Measurements from ENCODE around the gene TNFRSF12A.

The TNFRSF12A gene

DNA sequence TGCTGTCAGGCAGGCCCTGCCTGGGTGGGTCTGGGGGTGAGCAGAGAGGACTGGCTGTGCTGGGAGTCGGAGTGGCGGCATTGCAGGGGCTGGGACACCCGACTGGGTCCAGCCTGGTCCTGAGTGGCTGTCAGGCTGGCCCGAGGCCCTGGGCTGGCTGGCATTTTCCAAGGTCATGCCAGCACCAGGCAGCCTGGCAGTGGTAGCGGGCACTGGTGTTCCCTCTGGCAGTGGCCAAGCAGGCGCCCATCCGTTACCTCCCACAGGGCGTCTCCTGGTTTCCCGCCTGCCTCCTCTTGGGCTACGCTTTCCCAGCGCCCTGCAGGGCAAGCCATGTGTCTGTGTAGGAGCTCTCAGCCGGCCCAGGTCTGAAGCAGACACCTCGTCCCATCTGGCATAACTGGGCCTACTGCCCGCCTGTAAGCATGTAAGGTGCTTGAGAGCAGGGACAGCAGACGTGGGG is 34.2 kb upstream of the TNFRSF12A start:
- in situ Hi-C loops (cut with HindIII; ENCODE audit: low sequenced_read_pairs) = no loop called here

DNA sequence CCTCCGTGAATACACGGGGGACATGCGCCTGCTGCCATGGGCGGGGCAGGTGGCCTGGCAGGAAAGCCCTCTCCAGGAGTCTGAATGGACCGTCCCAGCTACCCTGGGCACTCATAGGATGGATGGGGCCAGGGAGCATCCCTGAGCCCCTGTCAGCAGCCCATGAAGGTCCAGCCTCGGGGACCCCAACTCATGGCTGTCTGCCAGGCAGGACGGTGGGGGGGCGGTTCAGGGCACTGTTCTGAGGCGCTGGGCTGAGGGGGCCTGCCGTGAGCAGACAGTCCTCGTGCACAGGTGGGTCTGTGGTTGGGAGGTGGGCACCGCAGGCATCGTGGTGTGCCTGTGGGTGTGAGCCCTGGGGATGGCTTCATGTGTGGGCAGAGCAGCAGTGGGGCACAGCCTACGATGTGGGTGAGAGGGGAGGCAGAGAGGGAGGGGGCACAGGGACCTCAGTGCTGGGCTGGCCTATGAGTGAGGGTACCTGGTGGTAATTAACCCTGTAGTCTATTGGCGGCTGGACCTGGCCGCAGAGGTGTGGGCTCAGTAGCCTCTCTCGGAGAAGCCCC is 33.5 kb upstream of the TNFRSF12A start:
- in situ Hi-C loops (cut with HindIII; ENCODE audit: low sequenced_read_pairs) = no loop called here

DNA sequence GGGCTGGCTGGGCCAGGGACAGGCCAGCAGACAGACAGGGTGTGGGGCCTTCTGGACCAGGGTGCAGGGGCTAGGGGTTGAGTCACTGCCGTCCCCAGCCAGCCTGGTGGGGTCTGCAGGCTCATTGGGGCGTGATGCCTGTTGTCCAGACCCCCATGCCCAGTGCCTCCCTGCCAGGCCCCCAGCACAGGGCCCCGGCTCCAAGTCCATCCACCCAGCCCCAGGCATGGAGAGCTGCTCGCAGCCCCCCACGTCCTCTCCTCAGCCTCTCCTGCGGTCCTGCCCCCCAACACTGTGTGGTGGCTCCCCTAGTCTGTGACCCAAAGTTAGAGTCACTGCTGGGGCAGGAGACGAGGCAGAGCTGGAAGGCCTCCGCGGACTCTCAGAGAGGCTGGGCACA is 32.9 kb upstream of the TNFRSF12A start:
- in situ Hi-C loops (cut with HindIII; ENCODE audit: low sequenced_read_pairs) = no loop called here

DNA sequence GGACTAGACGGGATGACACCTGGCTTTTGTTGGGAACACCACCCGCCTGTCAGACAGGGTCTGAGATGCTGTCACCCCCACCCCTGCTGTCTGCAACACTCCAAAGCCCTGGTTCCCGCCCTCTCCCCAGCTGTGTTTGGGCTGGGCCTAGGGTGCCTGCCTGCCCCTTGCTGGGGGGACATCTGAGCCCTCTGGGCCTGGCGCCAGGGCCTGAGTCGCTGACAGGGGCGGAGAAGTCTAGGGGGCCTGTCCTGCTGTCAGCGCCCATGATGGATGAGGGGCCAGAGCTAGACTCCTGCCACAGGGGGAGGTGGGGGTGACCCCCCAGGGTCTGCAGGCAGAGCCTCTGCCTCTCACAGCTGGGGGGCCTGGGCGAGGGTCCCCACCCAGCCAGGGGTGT is 32.3 kb upstream of the TNFRSF12A start:
- in situ Hi-C loops (cut with HindIII; ENCODE audit: low sequenced_read_pairs) = no loop called here

DNA sequence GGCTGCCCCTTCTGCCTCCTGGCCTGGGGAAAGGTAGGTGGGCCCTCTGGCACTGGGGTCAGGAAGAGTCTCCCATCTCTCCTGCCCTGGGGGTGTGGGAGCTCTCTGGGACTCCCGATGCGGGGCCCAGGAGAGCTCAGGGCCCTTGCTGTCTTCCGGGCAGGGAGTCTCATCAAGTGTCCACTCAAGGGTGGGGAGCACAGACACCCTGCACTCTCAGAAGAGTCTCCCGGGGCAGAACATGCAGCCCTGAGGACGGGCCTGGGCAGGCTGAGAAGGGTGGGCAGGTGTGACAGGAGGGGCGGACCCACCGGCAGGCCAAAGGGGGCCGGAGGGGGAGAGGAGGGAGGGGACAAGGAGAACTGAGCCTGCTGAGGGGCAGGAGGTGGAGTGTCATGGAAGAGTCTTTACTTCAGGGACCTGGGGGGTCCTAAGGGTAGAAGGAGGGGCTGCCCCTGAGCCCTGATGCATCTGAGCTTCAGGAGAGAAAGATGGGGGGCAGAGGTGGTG is 31.5 kb upstream of the TNFRSF12A start:
- in situ Hi-C loops (cut with HindIII; ENCODE audit: low sequenced_read_pairs) = no loop called here

DNA sequence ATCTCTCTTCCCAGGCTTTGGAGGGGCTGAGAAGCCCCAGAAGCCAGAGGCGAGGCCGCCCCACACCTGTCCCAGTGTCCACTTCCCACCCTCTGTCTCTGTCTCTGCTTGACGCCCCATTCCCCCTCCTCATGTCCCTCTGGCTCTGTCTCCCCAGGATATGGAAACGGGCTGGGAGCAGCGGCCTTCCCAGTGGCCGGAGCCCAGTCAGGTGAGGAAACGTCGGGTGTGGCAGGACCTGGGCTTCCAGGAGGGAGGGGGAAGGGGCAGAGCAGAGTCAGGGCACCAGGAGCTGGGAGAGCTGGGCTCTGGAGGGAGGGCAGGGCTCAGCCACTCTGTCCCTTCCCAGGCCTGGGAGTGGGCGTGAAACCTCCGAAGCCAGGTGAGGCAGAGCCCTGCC is 29.3 kb upstream of the TNFRSF12A start:
- in situ Hi-C loops (cut with HindIII; ENCODE audit: low sequenced_read_pairs) = no loop called here

DNA sequence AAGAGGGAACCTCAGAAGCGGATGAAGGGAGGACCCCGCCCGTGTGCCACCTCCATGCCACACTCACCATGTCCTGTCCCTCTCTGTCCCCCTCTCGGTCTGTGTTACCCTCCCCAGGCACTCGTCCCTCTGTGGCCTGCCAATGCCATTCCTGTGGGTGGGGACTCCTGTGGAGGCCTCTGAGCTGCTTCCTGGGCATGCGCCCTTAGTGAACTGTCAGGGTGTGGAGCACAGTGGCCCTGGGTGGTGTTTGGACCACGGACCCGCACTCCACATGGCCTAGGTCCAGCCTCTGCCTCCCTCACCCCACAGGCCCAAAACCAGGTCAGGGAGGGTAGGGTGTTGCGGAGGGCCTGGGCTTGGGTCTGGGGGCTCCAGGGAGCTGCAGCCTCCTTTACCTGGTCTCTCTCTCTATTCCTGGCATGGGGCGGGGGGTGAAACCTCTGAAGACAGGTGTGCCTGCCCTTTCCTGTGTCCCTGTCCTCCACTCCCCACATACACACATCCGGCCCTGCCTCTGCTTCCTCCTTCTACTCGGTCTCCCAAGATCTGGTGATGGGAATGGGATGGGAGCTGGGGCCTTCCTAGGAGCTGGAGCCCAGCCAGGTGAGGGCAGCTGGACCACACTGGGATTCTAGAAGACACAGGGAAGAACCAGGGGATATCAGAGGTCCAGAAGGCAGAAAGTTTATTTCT is 28.5 kb upstream of the TNFRSF12A start:
- in situ Hi-C loops (cut with HindIII; ENCODE audit: low sequenced_read_pairs) = no loop called here

DNA sequence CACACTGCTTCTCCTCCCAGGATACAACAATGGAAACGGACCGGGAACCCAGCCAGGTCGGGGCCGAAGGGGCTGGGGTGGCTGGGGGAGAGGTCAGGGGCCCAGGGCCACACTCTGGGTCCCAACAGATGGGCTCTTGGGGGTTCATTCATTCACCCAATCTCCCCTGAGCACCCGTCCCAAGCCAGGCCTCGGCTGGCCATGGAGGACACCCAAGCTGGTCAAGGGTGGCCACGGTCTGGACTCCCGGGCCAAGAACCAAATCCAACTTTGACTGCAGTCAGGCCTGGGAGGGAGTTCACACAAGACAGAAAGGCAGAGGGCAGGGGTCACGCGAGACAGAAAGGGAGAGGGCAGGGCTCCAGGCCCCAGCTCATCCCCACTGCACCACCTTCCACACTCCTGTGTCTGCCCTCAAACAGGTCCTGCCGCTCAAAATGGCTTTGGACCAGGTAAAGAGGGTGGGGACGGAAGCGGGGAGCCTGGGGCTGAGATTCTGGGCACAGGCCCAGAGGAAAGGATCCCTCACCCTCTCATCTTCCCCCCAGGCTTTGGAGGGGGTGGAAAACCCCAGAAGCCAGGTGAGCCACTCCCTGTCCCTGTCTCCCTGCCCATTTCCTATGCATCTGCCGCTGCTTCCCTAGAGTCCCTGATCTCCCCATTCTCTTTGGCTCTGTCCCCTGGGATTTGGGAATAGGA is 27.6 kb upstream of the TNFRSF12A start:
- in situ Hi-C loops (cut with HindIII; ENCODE audit: low sequenced_read_pairs) = no loop called here

DNA sequence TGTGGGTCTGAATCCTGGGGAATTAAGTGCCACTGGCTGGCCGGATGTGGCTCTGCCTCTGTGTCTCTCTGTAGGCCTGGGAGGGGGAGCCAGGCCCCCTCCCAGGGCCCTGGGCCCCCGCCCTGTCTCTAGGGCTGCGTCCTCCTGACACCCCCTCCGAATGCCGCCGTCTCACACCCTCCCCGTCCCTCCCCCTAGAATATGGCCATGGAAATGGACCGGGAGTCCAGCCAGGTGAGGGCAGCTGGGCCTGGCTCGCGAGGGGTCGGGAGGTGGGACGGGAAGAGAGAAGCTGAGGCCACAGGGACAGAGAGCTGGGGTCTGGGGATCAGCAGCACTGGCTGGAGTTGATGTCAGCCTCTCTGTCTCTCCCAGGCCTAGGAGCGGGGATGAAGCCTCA is 23.9 kb upstream of the TNFRSF12A start:
- in situ Hi-C loops (cut with HindIII; ENCODE audit: low sequenced_read_pairs) = no loop called here

DNA sequence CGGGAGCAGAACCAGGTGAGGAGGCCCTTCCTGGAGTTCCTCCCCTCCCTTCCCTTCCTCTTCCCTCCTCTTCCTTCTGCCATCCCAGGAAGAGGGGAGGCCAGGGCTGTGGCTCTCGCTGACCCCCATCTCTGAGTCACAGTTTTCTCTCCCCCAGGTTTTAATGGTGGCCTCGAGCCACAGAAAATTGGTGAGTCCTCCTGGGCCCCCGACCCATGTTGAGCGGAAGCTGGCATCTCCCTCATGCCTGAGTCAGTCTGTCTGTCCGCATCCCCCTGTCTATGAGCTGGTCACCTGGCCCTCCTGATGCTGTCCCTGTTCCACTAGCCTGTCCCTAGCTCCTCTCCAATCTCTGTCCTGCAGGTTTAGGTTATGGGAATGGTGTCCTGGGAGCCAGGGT is 20.2 kb upstream of the TNFRSF12A start:
- in situ Hi-C loops (cut with HindIII; ENCODE audit: low sequenced_read_pairs) = no loop called here

DNA sequence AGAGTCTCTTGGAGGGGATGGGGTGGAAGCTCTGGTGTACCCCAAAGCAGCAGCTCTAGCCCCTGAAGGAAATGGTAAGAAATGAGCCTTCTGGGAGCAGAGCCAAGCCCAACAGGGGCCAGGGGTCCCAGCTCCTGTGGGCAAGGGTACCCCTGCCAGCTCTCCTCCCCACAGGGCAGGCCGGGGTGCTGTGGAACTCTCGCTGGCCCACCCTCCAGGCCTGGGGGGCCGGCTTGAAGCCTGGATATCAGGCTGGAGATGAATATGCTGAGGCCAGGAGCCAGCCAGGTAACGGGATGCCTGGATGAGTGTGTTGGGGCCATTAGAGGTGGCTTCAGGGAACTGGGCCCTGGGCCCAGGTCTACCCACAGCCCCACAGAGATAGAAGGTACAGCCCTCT is 19.6 kb upstream of the TNFRSF12A start:
- in situ Hi-C loops (cut with HindIII; ENCODE audit: low sequenced_read_pairs) = no loop called here

DNA sequence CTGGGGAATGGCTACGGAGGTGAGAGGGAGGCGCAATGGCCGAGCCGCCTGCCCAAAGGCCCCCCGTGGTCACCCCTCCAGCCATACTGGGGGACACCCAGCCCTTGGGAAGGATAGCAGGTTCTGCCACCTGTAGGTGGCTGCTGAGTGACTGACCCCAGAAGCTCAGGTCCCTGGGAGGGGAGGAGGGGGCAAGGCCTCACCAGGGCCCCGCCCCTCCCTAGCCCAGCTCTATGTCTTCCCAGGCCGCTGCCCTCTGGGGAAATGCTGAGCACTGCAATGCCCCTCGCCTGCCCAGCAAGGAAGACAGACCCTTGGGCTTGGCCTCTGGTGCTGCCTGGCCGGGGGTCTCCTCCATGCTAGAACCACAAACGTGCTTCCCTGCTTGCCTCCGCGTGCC is 18.9 kb upstream of the TNFRSF12A start:
- in situ Hi-C loops (cut with HindIII; ENCODE audit: low sequenced_read_pairs) = no loop called here

DNA sequence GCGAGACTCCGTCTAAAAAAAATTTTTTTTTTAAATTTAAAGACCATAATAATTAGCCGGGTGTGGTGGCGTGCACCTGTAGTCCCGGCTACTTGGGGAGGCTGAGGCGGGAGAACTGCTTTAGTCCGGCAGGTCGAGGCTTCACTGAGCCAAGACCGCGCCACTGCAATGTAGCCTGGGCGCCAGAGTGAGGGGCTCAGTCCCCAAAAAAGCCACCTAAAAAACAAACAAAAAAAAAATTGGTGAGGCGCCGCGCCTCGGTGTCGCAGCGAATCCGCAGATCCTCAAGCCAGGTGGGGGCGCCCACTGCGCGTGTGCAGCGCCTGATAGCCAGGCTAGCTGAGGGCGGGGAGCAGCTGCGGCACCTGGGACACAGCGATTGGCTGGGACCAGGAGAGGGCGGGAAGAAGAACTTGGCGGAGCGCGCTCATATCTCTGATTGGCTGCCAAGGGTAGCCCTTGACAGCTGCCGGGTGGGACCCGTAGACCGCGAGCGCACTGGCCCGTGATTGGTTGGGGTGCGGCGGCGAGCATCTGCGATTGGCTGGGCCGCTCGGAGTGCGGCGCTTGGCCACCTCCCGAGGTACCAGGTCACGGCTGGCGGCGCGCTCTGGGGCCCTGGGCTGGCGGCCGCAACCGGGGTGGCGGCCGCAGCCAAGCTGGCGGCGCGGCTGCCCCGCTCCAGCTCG is 16.4 kb upstream of the TNFRSF12A start:
- in situ Hi-C loops (cut with HindIII; ENCODE audit: low sequenced_read_pairs) = no loop called here

DNA sequence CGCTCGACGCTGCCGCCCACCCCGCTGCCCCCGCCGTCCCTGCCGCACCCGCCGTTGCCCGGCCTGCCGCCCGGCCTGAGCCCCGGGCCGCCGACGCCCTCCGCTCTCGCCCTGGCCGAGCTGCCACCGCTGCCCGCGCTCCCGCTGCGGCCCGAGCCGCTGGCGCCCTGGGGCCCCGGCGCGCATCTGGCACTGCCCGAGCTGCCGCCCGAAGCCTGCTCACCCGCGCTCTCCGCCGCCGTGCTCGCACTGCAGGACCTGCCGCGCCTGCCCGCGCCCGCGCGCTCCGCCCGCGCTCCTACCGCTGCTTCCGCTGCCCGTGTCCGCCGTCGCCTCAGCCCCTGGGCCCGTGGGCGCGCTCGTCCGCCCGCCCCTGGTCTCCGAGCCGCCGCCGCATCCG is 15.8 kb upstream of the TNFRSF12A start:
- in situ Hi-C loops (cut with HindIII; ENCODE audit: low sequenced_read_pairs) = no loop called here

DNA sequence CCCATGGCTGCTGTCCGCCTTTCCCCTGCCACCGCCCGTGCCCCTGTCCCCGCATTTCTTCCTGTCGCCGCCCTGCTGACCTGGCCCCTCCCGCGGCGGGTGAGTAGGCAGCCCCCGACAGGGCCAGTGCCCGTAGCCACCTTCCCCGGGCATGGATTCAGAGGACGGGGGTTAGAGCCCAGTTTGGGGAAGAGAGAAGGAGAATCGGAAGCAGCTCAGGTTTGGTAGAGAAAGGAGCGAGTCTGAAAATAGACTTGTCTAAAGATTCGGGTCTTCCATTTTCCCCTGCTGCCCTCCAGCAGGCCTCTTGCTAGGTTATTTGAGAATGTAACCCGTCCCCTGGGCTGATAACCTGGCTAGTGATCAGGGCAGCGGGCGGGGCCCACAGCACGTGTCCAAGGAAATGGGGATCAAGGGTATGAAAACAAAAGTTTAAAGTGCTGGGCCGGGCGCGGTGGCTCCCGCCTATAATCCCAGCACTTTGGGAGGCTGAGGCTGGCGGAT is 15.3 kb upstream of the TNFRSF12A start:
- in situ Hi-C loops (cut with HindIII; ENCODE audit: low sequenced_read_pairs) = no loop called here

DNA sequence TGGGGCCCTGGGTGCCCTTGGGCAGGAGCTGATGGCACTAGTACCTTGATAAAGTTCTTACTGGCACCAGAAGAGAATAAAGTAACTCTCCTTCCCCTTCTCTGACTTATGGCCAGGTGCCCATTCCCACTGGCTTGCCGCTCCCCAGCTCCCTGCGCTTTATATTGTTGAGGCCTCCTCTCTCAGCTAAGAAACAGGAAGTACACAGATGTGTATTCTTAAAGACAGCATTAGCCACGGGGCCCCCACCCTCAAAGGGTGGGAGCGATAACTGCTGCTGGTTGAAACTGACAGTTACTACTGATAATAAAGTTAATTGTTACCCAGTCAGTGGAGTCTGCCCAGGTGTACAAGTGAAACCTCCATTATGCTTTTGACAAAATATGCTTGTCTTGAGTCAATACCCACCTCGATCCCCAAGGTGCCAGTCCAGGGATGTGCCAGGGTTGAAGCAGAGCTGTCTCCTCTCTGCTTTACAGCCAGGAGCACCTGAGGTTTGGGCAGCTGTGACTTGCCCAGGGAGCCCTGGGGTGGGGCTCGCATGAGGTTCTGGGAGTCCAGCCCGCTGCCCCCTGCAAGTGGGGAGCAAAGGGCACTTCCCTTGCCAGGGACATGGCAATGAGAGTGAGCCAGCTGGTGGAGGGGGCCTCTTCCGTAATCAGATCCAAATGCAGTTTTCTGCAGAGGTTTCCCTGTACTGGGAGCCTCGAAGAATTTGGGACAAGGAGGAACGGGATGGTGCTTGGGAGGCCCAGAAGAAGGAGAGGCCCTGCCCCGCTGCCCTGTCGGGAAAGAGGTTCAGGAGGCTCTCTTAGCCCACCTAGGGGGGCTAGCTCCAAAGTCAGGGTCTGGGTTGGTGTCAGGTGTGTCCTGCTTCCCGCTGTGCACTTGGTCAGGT is 12.9 kb upstream of the TNFRSF12A start:
- in situ Hi-C loops (cut with HindIII; ENCODE audit: low sequenced_read_pairs) = no loop called here

DNA sequence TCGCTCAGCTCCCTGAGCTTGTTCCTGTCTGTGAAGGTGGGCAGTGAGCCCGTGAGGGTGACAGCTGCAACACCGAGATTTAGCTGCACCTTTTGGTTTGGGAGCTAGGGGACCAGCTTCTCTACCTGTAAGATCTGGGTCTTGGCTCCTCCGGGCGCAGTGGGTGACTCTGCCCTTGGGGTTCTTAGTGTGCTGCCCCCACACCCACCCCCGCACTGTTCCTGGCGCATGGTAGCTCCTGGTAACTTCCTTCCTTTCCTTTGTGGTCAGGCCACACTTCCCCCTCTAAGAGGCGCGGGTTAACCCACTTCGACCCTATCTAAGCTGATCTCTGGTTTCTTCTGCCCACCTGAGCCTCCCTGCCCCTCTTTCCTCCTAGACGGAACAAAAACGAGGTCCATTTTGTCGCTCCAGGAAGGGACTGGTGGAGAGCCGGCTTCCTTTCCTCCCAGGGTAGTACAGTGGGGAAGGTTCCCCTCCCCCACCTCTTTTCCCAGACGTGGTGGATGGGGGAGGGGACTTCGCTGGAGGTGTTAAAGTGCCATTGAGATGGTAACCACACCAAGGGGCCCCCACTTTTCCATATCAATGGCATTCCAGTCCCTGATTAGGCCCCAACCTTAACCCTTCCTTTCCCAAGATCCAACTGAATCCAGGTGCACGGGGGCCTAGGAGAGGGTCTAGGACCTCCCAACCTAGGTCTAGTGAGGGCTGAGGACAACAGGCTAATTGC is 12.0 kb upstream of the TNFRSF12A start:
- in situ Hi-C loops (cut with HindIII; ENCODE audit: low sequenced_read_pairs) = no loop called here

DNA sequence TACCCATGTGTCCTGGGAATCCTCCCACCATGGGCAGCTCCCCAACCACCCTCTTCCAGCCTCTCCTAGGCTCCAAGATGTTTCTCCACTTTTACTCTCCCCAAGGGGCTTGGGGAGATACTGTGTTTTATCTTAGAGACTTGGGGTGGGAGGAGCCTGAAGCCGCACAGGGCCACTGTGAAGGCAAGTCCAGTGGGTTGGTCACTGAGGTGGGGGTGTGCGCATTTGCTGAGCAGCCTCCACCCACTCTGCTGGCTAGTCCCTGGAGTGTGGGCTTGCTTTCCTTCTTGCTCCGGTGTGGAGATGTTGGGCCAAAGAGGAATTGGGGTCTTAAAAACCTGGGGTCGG is 11.5 kb upstream of the TNFRSF12A start:
- in situ Hi-C loops (cut with HindIII; ENCODE audit: low sequenced_read_pairs) = no loop called here

DNA sequence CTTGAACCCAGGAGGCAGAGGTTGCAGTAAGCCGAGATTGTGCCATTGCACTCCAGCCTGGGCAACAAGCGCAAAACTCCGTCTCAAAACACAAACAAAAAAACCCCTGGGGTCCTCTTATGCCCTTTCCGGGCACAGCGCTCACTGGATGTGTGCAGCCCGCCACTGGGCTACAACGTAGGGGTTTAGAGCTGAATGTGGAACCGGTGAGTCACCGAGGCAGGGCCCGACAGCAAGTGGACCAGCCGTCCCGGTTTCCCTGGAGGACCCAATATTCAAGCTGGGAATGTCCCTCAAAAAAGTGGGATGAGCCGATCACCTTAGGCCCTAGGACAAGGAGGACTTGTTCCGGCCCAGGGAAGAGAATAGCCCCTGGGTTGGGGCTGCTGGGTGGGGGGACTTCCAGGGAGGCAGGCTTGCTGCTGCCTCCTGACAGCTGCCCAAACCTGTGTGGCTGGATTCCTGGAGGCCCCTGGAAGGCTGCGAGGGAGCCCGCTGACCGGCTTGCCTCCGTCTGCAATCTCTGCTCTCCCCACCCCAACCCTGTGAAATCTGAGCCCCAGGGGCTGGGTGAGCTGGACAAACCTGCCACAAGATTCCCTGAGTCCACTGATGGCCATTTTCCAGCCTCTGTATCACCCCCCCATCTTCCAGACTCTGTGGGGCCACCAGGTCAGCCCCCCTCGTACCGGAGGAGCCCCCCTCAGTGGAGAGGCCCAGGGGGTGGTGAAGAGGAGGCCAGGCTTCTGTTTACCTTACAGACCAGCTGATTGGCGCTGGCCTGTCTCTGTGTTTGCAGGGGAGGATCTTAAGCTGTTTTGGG is 10.4 kb upstream of the TNFRSF12A start:
- in situ Hi-C loops (cut with HindIII; ENCODE audit: low sequenced_read_pairs) = no loop called here

Data from DLD1 (cell line).